GM12873 (cell line): Measurements from ENCODE around the gene CD300LG.

Experiments
- TF ChIP-seq, protein P1 (sequence below): IDR thresholded peaks from 2 replicates; pipeline ENCODE4 v1.5.1; 2012; ENCODE audit warnings: low read depth, mild to moderate bottlenecking, moderate library complexity, low read length, control low read depth; ENCODE audit not compliant: insufficient read depth; ENCODE audit errors: missing control alignments

The CD300LG gene

DNA sequence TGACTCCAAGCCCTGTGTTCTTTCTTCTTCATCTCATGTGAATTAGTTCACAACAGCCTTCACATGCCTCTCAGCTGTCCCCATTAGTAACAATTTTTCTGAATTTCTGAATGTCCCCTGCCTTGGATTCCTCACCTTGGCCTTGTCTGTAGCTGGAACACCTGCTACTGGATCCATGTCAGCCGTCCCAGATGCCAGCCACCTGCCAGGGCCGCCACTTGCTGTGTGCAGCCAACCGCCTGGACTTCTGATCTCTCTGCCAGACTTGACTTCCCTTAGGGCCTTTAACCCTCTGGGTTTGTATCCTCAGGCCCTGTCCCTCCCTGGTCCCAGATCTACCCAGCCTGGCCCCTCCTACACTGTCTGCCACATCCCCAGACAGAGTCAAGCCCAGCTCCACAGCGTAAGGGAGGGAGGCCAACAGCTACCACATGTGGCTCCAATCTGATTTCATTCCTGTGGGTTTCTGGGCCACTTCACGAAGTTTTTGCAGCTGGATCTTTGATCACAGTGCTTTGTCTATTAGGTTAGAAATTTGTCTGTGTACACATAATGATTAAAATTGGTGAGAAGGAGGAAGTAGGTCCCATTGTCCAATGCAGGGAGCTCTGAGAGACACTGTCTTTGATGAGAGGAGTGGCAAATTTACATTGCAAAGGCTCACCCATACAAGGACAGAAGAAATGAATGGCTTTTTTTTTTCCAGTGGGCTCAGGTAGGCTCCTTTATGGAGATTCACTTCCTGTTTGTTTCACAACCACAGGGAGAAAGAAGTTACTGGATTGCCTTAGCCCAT, 45.1 kb downstream of the CD300LG start:
- TF ChIP-seq, protein P1, sequence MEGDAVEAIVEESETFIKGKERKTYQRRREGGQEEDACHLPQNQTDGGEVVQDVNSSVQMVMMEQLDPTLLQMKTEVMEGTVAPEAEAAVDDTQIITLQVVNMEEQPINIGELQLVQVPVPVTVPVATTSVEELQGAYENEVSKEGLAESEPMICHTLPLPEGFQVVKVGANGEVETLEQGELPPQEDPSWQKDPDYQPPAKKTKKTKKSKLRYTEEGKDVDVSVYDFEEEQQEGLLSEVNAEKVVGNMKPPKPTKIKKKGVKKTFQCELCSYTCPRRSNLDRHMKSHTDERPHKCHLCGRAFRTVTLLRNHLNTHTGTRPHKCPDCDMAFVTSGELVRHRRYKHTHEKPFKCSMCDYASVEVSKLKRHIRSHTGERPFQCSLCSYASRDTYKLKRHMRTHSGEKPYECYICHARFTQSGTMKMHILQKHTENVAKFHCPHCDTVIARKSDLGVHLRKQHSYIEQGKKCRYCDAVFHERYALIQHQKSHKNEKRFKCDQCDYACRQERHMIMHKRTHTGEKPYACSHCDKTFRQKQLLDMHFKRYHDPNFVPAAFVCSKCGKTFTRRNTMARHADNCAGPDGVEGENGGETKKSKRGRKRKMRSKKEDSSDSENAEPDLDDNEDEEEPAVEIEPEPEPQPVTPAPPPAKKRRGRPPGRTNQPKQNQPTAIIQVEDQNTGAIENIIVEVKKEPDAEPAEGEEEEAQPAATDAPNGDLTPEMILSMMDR = no peak

- TF ChIP-seq, protein P1 = no peak
Observed at GRCh38 chr17:43892647-43892952, 45.6 kb downstream of the CD300LG start.

DNA sequence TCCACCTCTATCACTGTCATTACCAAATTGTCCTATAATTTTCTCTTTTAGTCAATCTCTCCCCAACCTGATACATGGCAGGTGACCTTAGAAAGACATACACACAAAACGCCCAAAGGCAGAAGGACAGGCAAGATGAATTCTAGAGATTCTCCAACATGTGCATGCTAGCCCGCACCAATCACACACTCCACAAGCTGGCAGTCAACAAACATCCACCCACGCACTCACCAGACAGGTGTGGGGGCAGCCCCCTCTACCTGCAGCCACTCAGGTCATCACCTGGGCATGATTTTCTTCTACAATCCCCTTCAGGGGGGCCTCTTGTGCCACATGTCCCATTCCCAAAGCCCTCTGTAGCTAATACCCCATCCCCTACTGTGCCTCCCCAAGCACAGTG, 50.9 kb downstream of the CD300LG start:
- TF ChIP-seq, protein P1 = no peak

- TF ChIP-seq, protein P1 = no peak
Observed at GRCh38 chr17:43898446-43898845, 51.5 kb downstream of the CD300LG start.

DNA sequence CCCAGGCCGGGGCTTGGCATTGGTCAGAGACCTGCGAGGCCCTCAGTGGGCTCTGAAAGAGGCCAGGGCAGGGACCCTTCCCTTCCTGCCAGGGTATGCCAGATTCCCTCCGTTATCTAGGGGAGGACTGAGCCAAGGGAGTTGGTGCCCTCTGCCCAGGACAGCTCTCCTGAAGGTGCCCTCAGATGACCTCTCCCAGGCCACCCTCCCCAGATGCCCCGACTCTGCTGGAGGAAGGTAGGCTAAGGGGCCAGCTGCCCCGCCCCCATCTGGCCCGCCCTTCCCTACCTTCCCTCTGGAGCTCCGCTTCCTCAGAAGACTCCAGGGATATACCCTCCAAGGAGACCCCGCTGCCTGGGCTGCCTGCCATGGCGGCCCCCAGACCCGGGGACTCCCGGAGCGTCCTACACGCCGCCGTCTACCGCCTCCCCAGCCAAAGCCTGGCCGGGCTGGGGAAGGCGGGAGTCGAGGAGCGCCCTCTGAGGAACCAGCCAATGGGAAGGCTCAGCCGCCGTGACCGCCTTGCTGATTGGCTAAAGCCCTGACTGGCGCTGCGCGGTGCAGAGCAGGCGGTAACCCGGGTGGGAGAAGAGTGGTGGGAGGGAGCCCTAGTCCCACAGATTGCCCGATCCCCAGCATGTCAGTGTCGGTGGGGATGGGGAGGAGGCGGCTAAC, 53.3 kb downstream of the CD300LG start:
- TF ChIP-seq, protein P1 = no peak

DNA sequence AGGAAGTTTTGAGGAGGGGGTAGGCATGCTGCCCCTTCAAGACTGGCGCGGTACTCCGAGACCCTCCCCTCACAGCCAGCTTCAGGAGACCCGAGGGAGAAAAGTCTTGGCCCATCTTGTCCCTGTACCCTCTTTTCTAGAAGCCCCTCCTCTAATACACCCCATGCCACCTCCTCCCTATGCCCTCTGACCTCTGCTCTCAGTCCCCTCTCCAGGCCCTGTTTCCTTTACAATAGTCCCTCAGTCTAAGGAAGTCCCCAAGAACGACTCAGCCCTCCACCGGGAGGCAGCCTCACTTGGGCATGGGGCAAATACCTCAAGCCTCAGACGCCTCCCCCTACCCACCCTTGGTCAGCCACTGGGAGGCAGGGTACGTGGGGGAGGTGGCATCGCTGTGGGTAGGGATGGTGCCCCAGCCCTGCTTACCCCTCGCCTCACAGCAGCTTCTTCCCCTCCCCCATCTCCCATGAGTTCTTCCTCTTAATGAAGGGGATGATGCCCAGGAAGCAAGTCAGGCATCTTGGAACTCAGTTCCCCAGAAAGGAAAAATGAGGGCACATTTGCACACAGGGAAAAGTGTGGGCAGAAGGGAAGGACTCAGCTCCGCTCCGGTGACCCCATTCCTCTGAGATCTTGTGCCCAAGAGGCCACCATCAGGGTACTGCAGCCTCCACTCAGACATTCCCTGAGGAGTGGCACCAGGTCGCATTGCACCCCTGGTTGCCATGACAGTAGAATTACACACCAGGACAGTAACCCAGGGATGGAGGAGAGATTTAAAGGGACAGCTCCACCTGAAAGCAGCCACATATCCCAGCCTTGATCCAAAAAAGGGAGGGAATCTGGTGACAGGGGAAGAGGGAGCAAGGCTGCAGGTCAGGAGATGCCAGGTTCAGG, 54.1 kb downstream of the CD300LG start:
- TF ChIP-seq, protein P1 = no peak

DNA sequence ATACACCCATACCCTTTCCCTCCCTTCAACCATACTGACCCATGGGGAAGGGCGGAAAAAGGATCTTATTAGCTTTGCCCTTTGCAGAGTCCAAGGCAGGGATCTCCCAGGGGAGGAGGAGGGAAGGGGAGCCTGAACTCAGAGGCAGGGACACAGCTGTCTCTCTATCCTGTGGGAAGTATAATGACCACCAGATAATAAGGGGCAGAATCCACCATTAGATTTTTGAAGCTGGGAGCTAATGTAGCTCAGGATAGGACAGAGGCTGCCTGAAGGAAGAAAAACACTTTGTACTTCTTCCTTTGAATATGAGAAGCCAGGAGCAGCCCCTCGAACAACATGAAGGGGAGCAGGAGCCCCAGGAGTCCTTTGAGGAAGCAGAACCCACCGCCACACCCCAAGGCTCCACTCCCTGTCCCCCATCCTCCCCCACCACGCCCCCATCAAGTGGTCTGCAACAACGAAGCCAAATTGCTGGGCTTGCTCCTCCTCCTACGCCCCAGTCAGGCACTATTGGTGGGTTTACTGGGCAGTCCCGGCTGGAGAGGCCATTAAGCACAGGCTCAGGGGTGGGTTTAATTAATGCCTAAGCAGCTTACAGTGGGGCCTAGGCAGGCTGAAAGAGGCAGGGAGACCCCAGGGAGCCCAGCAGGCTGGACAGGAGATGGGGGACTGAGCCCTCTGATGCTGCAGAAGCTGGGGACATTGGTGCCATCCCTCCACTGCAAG, 55.0 kb downstream of the CD300LG start:
- TF ChIP-seq, protein P1 = no peak
